ENCODE measurements around the gene AHI1.
"Not testable (repeated sequence)": the region's sequence is repeated elsewhere in the genome, so short reads cannot be mapped to it uniquely, and the experiment has no call there.

The AHI1 gene

GRCh38 chr6:135390458-135390857 is 107.1 kb downstream of the AHI1 start:
- DNase-seq (ENCODE audit: low spot score), result no peak

- DNase-seq (ENCODE audit: low spot score), result no peak
These were observed 112.2 kb downstream of the AHI1 start for GRCh38 chr6:135385299-135385698.

- DNase-seq (ENCODE audit: low spot score), result no peak
These were observed 113.8 kb downstream of the AHI1 start for GRCh38 chr6:135383766-135384165.

- no peak for DNase-seq (ENCODE audit: low spot score)
These were observed 114.2 kb downstream of the AHI1 start for GRCh38 chr6:135383301-135383700.

- DNase-seq (ENCODE audit: low spot score), result no peak
These were observed 115.3 kb downstream of the AHI1 start for GRCh38 chr6:135382182-135382628.

GRCh38 chr6:135380793-135381192 is 116.7 kb downstream of the AHI1 start:
- no peak for DNase-seq (ENCODE audit: low spot score)

GRCh38 chr6:135379647-135380046 is 117.9 kb downstream of the AHI1 start:
- no peak for DNase-seq (ENCODE audit: low spot score)

GRCh38 chr6:135372758-135373157 is 124.8 kb downstream of the AHI1 start:
- DNase-seq (ENCODE audit: low spot score), result no peak

- DNase-seq (ENCODE audit: low spot score), result not testable (repeated sequence)
These were observed 133.9 kb downstream of the AHI1 start for GRCh38 chr6:135363622-135364021.

GRCh38 chr6:135362124-135362523 is 135.4 kb downstream of the AHI1 start:
- no peak for DNase-seq (ENCODE audit: low spot score)

GRCh38 chr6:135360222-135360621 is 137.3 kb downstream of the AHI1 start:
- no peak for DNase-seq (ENCODE audit: low spot score)

GRCh38 chr6:135358985-135359384 is 138.6 kb downstream of the AHI1 start:
- DNase-seq (ENCODE audit: low spot score), result no peak

GRCh38 chr6:135358251-135358821 is 139.2 kb downstream of the AHI1 start:
- peak; percentile 50 for DNase-seq (ENCODE audit: low spot score)

- no peak for DNase-seq (ENCODE audit: low spot score)
These were observed 143.1 kb downstream of the AHI1 start for GRCh38 chr6:135354407-135354806.

- DNase-seq (ENCODE audit: low spot score), result no peak
These were observed 144.4 kb downstream of the AHI1 start for GRCh38 chr6:135353113-135353512.

- DNase-seq (ENCODE audit: low spot score), result no peak
These were observed 145.9 kb downstream of the AHI1 start for GRCh38 chr6:135351635-135352034.

- no peak for DNase-seq (ENCODE audit: low spot score)
These were observed 149.7 kb downstream of the AHI1 start for GRCh38 chr6:135347887-135348286.

GRCh38 chr6:135346747-135347146 is 150.8 kb downstream of the AHI1 start:
- DNase-seq (ENCODE audit: low spot score), result no peak

GRCh38 chr6:135344526-135344925 is 153.0 kb downstream of the AHI1 start:
- no peak for DNase-seq (ENCODE audit: low spot score)

GRCh38 chr6:135339920-135340319 is 157.6 kb downstream of the AHI1 start:
- DNase-seq (ENCODE audit: low spot score), result not testable (repeated sequence)

- DNase-seq (ENCODE audit: low spot score), result no peak
These were observed 163.4 kb downstream of the AHI1 start for GRCh38 chr6:135334169-135334568.

- DNase-seq (ENCODE audit: low spot score), result no peak
These were observed 166.5 kb downstream of the AHI1 start for GRCh38 chr6:135331002-135331401.

GRCh38 chr6:135329851-135330803 is 167.4 kb downstream of the AHI1 start:
- no peak for DNase-seq (ENCODE audit: low spot score)
